Skeletal muscle tissue (tissue), 4 donors: Measurements from ENCODE around the gene ATG4B. TPM values are rescaled to one million over a fixed set of nuclear protein-coding genes. Genes with fewer than 3 reads are reported as not detected.

ENCODE experiments used
- H3K27ac ChIP-seq: one replicate; pipeline ENCODE4 v1.7.0; 2013; ENCODE audit warnings: mild to moderate bottlenecking, low read depth, low read length, inconsistent platforms
- H3K27me3 ChIP-seq, 3 donors: one replicate each; pipeline ENCODE4 v1.7.0; 2013; ENCODE audit warnings: low read length in 3 of 3; ENCODE audit not compliant: control insufficient read depth in 3 of 3, insufficient read depth in 3 of 3
- H3K36me3 ChIP-seq, 3 donors: one replicate each; pipeline ENCODE4 v1.7.0; 2013; ENCODE audit warnings: low read length in 3 of 3; ENCODE audit not compliant: control insufficient read depth in 3 of 3, insufficient read depth in 3 of 3
- H3K4me1 ChIP-seq, 3 donors: one replicate each; pipeline ENCODE4 v1.7.0; 2013; ENCODE audit warnings: low read length in 3 of 3, mild to moderate bottlenecking in 3 of 3; ENCODE audit not compliant: control insufficient read depth in 3 of 3, insufficient read depth in 3 of 3
- H3K4me3 ChIP-seq, 3 donors: one replicate each; pipeline ENCODE4 v1.7.0; 2013; ENCODE audit warnings: low read length in 3 of 3
- H3K9ac ChIP-seq, 3 donors: one replicate each; pipeline ENCODE4 v1.7.0; 2013; ENCODE audit warnings: low read length in 3 of 3, mild to moderate bottlenecking in 3 of 3, moderate library complexity in 2 of 3, low read depth in 1 of 3
- H3K9me3 ChIP-seq, 3 donors: one replicate each; pipeline ENCODE4 v1.7.0; 2013; ENCODE audit warnings: low read length in 3 of 3; ENCODE audit not compliant: control insufficient read depth in 3 of 3
- total RNA-seq: library from RNA; depleted of rRNA; stranded (reverse); fragments of >200 nt; gene quantifications from one replicate; pipeline ENCODE4 v1.2.3, GENCODE V29; 2014
- donor health status: Osteomylitis.

The ATG4B gene
- total RNA-seq, 1 donor from 2014 or later, result 29.2 TPM

DNA sequence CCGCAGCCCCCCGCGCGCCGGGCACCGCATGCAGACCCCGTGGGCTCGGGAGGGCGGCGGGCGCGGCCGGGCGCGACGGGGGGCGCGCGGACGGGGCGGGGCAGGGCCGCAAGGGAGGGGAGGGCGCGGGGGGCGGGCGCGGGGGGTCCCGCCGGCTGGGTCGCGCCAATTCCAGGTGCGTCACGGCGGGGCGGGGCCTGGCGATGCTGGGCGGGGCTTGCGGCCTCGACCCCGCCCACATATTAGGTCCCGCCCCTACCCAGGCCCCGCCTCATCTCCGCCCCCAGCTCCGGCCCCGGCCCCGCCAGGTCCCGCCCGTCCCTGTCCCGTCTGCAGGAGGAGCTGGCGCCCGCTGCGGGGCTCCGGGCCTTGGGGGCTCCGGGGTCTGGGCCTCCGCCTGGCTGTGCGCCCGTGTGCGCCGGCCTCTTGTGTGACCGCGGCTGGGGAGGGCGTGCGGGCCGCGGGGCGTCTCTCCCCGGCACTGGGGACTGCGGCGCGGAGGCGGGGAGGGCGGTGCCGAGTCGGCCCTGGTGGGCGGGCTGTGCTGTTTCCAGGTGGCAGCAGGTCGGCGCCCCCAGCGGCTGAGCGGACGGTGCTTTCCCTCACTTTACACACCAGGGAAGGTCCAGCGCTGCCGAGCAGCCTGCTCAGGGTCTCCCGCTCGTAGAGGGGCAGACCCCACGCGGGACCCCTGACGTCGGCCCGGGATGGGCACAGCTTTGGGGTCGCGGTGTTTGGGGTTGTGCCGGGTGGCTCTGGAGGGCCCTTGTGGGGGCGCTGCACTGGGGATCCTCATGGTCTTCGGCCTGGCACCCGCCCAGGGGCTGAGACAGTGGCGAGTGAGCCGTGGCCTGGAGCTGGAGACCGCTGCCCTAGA, 64.9 kb downstream of the ATG4B start:
- Histone ChIP-seq H3K27ac (peak overlapping the region; percentile 94), H3K4me3 (peak overlapping the region; percentile 70 to 87 (median 84)), H3K9me3 (peaks cover 0 to 3% (median 0%) of the 10 kb centered on the region in 3 donors), H3K36me3 (peaks cover 14 to 15% (median 14%) of the 10 kb centered on the region in 3 donors), H3K27me3 (no peaks in the 10 kb centered on the region), H3K9ac (peak overlapping the region; percentile 76 to 93 (median 81)), H3K4me1 (peaks cover 8 to 14% (median 12%) of the 10 kb centered on the region in 3 donors)

DNA sequence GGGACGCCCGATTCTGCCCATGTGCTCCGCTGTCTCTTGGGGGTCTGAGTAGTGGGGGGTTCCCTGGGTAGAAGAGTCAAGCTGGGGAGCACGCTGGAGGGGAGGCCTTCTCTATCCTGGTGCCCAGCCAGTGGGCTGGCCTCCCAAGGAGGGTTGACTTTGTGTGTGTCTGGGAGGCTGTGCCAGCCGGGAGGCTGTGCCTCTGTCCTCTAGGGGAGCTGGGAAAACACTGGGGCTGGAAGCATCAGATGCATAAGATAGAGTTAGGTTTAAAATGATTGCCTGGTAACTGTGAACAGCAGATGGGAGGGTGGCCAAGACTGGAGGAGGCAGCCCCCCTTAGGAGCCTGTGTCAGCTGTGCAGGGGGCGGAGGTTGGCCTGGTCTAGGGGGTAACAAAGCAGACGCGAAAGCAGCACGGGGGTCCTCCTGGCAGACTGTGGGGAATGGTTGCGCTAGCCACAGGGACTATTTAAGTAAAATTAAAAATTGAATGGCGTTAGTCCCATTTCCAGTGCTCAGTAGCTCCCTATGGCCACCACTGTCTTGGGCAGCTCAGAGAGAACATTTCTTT, 65.6 kb downstream of the ATG4B start:
- Histone ChIP-seq H3K27me3 (no peaks in the 10 kb centered on the region), H3K4me3 (peak overlapping the region; percentile 70 to 83 (median 83)), H3K4me1 (peaks cover 8 to 14% (median 12%) of the 10 kb centered on the region in 3 donors), H3K9ac (peak overlapping the region; percentile 76 to 85 (median 81)), H3K9me3 (peaks cover 0 to 3% (median 0%) of the 10 kb centered on the region in 3 donors), H3K27ac (peak overlapping the region; percentile 71), H3K36me3 (peaks cover 16 to 20% (median 18%) of the 10 kb centered on the region in 3 donors)

DNA sequence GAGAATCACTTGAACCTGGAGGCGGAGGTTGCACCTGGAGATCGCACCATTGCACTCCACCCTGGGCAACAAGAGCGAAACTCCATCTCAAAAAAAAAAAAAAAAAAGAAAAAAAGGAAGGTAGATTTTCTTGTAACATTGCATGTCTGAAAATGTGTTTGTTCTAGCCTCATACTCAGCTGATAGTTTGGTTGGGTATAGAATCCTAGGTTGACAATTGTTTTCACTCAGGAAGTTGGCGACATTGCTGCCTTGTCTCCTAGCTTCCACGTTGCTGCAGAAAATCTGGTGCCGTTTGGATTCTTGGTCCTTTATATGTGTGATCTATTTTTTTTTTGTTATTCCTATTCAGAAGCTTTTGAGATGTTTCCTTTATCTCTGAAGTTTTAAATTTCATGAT, 69.0 kb downstream of the ATG4B start:
- peaks cover 31 to 42% (median 41%) of the 10 kb centered on the region in 3 donors for H3K36me3 ChIP-seq
- no peak overlapping the region for H3K4me3 ChIP-seq
- no peak overlapping the region for H3K9ac ChIP-seq
- peaks cover 0 to 3% (median 0%) of the 10 kb centered on the region in 3 donors for H3K9me3 ChIP-seq
- H3K27me3 ChIP-seq, result no peaks in the 10 kb centered on the region
- no peak overlapping the region for H3K27ac ChIP-seq
- H3K4me1 ChIP-seq, result peaks cover 8 to 10% (median 8%) of the 10 kb centered on the region in 3 donors

DNA sequence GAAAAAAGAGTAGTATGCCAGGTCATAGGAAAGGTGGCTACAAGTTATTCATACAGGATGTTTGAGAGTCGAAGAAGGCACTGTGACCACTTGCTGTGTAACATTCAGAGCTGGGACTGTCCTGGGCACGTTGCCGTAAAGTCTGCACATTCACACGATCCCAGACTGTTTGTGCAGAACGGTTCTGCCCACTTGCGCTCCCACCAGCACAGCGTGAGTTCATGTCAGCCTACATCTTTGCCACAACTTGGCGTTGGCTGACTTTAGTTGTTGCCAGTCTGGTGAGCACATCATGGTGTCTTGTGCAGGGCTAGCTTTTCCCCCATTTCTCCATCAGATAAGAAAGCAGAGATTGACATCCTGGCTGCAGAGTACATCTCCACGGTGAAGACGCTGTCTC, 71.4 kb downstream of the ATG4B start:
- no peak overlapping the region for H3K27ac ChIP-seq
- peaks cover 47 to 56% (median 52%) of the 10 kb centered on the region in 3 donors for H3K36me3 ChIP-seq
- H3K27me3 ChIP-seq, result no peaks in the 10 kb centered on the region
- H3K4me3 ChIP-seq, result no peak overlapping the region
- peaks cover 0 to 3% (median 0%) of the 10 kb centered on the region in 3 donors for H3K9me3 ChIP-seq
- H3K4me1 ChIP-seq, result no peaks in the 10 kb centered on the region
- H3K9ac ChIP-seq, result no peak overlapping the region

DNA sequence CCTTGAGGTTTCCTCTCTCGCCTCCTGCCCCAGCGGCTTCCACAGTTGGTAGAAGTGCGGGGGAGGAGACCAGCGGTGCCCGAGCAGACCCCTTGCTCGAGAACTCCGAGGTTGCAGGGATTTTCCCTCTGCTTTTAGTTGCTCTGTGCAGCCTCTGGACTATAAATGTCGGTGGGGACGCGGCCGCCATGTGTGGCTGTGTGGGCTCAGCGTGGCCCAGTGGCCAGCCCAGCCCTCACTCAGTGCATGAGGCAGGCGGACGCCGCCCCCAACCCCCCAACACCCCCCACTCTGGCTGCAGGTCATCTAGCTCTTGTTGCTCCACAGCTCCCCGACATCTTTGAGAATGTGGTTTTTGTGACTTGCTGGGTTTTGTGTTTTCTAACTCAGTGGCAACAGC, 81.6 kb downstream of the ATG4B start:
- Histone ChIP-seq H3K27ac (no peak overlapping the region), H3K36me3 (peaks cover 50% of the 10 kb centered on the region in 3 donors), H3K9ac (no peak overlapping the region), H3K27me3 (no peaks in the 10 kb centered on the region), H3K4me3 (no peak overlapping the region), H3K4me1 (no peaks in the 10 kb centered on the region), H3K9me3 (no peaks in the 10 kb centered on the region)

DNA sequence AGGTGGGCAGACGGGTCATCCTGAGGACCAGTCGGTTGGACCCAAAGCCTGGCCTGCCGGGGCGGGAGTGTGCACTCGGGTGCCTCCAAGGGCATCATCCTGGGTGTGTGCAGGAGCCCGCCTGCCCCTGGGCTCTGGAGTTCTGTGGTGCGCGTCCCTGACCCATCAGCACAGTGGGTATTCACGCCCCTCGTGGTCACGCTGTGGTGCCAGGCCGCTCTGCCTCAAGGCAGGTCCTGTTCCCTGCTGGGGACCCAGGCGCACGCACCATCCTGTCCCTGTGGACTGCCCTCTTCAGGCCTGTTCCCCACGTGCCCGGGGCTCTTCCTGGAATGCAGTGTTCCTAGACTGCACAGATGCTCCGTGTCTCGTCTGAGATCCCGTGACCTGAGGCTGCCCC, 82.6 kb downstream of the ATG4B start:
- Histone ChIP-seq H3K4me1 (no peaks in the 10 kb centered on the region), H3K4me3 (no peak overlapping the region), H3K9me3 (no peaks in the 10 kb centered on the region), H3K36me3 (peaks cover 47 to 48% (median 48%) of the 10 kb centered on the region in 3 donors), H3K27me3 (no peaks in the 10 kb centered on the region), H3K27ac (no peak overlapping the region), H3K9ac (no peak overlapping the region)

DNA sequence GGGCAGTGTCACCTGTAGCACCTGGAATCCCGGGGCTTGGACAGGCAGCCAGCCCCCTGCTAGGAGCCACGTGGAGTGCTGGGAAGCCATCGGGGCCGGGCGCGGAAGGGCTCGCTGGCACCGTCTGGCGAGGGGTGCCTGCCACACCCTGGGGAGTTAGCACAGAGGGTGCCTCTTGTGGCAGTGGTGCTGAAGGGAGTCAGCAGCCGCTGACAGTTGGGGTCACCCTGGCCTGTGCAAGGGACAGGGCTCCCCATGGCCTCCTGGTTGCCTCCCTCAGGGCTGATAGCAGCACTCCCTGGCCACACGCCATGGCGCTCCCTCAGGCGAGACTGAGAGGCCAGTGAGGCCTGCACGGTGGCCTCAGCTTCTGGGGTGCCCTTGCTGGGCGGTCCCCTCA, 83.1 kb downstream of the ATG4B start:
- H3K4me3 ChIP-seq, result no peak overlapping the region
- H3K9me3 ChIP-seq, result no peaks in the 10 kb centered on the region
- no peak overlapping the region for H3K27ac ChIP-seq
- H3K9ac ChIP-seq, result no peak overlapping the region
- peaks cover 47 to 48% (median 48%) of the 10 kb centered on the region in 3 donors for H3K36me3 ChIP-seq
- H3K4me1 ChIP-seq, result no peaks in the 10 kb centered on the region
- no peaks in the 10 kb centered on the region for H3K27me3 ChIP-seq

DNA sequence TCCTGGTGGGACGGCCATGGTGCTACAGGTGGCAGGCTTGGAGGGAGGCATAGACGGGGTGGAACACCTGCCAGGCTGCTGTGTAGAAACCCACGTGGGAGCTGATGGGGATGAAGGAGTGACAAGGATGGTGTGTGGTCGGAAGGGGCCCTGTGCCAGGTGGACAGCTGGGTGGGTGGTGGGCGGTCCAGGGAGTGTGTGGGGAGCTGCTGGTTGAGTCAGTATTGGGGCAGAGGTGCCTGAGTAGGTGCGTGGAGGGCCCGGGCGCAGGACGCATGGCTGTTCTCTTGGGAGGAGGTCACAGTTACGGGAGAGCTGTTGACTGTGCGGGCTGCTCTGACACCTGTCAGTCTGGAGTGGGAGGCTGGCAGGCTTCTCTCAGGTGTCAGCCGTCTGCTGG, 84.4 kb downstream of the ATG4B start:
- Histone ChIP-seq H3K4me1 (no peaks in the 10 kb centered on the region), H3K27me3 (no peaks in the 10 kb centered on the region), H3K9me3 (no peaks in the 10 kb centered on the region), H3K4me3 (no peak overlapping the region), H3K9ac (no peak overlapping the region), H3K27ac (no peak overlapping the region), H3K36me3 (peaks cover 43 to 51% (median 47%) of the 10 kb centered on the region in 3 donors)

DNA sequence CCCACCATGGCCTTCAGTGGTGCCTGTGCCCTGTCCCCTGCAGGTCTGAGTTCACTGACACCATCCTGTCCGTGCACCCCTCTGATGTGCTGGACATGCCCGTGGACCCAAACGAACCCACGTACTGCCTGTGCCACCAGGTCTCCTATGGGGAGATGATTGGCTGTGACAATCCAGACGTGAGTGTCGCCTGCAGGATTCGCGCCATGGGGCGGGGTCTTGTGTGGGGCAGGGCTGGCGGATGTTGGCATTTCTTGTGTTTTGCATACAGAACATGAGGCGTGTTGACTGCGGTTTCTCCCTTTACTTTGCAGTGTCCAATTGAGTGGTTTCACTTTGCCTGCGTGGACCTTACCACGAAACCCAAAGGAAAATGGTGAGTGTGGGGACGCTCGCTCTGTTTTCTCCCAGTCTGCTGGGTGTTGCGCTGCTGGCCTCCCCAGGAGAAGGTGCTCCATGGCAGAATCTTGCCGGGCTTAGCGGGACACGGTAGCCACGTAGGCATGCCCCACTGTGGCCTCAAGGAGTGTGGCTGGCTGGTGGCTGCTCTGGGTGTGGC, 85.5 kb downstream of the ATG4B start:
- Histone ChIP-seq H3K4me3 (no peak overlapping the region), H3K9me3 (no peaks in the 10 kb centered on the region), H3K9ac (no peak overlapping the region), H3K36me3 (peaks cover 42 to 51% (median 47%) of the 10 kb centered on the region in 3 donors), H3K27me3 (no peaks in the 10 kb centered on the region), H3K27ac (no peak overlapping the region), H3K4me1 (peaks cover under 1 to 2% (median 1%) of the 10 kb centered on the region in 3 donors)
